Progenitor cell of endocrine pancreas (in vitro differentiated cells): Measurements from ENCODE around the gene TM4SF1. TPM values are rescaled to one million over a fixed set of nuclear protein-coding genes. Genes with fewer than 3 reads are reported as not detected.

ENCODE experiments used
- DNase-seq: peaks from one replicate; pipeline ENCODE4 v3.0.0; 2021; ENCODE audit warnings: low spot score; ENCODE audit not compliant: unreplicated experiment
- H3K27ac Mint-ChIP-seq: 2 replicates; pipeline ENCODE4 v1.8.0; 2021; ENCODE audit warnings: mild to moderate bottlenecking, moderate library complexity, mixed read lengths
- H3K27me3 Mint-ChIP-seq: 2 replicates; pipeline ENCODE4 v1.8.0; 2021; ENCODE audit warnings: mixed read lengths
- H3K36me3 Mint-ChIP-seq: 2 replicates; pipeline ENCODE4 v1.8.0; 2022; ENCODE audit warnings: mixed read lengths; ENCODE audit not compliant: insufficient read depth
- H3K4me1 Mint-ChIP-seq: 2 replicates; pipeline ENCODE4 v1.8.0; 2021; ENCODE audit warnings: low read depth, mixed read lengths
- H3K4me3 Mint-ChIP-seq: 2 replicates; pipeline ENCODE4 v1.8.0; 2021; ENCODE audit warnings: low read depth, mild to moderate bottlenecking, moderate library complexity, mixed read lengths
- H3K9me3 Mint-ChIP-seq: 2 replicates; pipeline ENCODE4 v1.8.0; 2021; ENCODE audit warnings: low read depth, mixed read lengths
- CTCF ChIP-seq: fragments of 200-600 bp; sonication (generic); IDR thresholded peaks from one replicate; pipeline ENCODE4 v1.5.0; 2021; ENCODE audit warnings: antibody characterized with exemption, mild to moderate bottlenecking; ENCODE audit not compliant: unreplicated experiment
- total RNA-seq: library from RNA; stranded (reverse); gene quantifications from 2 replicates; pipeline ENCODE4 v1.2.1, GENCODE V29; 2021

Gene TM4SF1
- total RNA-seq, 1 donor from 2014 or later = 2.1 TPM

GRCh38 chr3:149327156-149327555, 50.3 kb downstream of the TM4SF1 start:
- Mint-ChIP-seq H3K36me3 (no peaks in the 10 kb centered on the region), H3K27me3 (no peaks in the 10 kb centered on the region), H3K9me3 (no peaks in the 10 kb centered on the region), H3K4me1 (no peaks in the 10 kb centered on the region), H3K27ac (no peak overlapping the region), H3K4me3 (no peak overlapping the region)
- no peak for TF ChIP-seq CTCF
- no peak for DNase-seq

- Mint-ChIP-seq H3K4me1 (no peaks in the 10 kb centered on the region), H3K9me3 (no peaks in the 10 kb centered on the region), H3K27ac (no peak overlapping the region), H3K27me3 (no peaks in the 10 kb centered on the region), H3K4me3 (no peak overlapping the region), H3K36me3 (no peaks in the 10 kb centered on the region)
- DNase-seq = no peak
- TF ChIP-seq CTCF = no peak
Measured at GRCh38 chr3:149325581-149325980, 51.9 kb downstream of the TM4SF1 start.

- Mint-ChIP-seq H3K27ac (no peak overlapping the region), H3K27me3 (no peaks in the 10 kb centered on the region), H3K4me1 (no peaks in the 10 kb centered on the region), H3K9me3 (no peaks in the 10 kb centered on the region), H3K36me3 (no peaks in the 10 kb centered on the region), H3K4me3 (no peak overlapping the region)
- no peak for TF ChIP-seq CTCF
- no peak for DNase-seq
Measured at GRCh38 chr3:149324332-149324731, 53.1 kb downstream of the TM4SF1 start.

DNA sequence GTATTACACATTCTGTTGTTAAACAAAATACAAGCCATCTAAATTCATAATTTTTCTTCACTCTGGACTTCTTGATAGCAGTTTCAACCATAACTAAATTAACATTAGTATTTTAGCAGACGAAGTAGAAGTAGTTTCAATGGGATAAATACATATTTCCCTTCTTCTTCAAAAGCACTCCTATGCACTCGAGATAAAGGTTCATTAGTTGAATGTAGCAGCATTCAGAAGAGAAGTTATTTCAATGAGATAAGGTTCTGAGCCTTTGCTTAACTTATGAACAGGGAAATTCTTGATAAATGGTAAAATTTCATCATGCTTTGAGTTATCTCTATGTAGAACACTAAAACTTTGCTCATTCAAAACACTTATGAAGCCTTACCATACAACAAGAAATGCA, 55.8 kb downstream of the TM4SF1 start:
- H3K36me3 Mint-ChIP-seq = no peaks in the 10 kb centered on the region
- H3K27ac Mint-ChIP-seq = no peak overlapping the region
- H3K4me1 Mint-ChIP-seq = peaks cover 9% of the 10 kb centered on the region
- H3K27me3 Mint-ChIP-seq = no peaks in the 10 kb centered on the region
- H3K9me3 Mint-ChIP-seq = no peaks in the 10 kb centered on the region
- H3K4me3 Mint-ChIP-seq = no peak overlapping the region
- no peak for DNase-seq
- TF ChIP-seq CTCF = no peak

DNA sequence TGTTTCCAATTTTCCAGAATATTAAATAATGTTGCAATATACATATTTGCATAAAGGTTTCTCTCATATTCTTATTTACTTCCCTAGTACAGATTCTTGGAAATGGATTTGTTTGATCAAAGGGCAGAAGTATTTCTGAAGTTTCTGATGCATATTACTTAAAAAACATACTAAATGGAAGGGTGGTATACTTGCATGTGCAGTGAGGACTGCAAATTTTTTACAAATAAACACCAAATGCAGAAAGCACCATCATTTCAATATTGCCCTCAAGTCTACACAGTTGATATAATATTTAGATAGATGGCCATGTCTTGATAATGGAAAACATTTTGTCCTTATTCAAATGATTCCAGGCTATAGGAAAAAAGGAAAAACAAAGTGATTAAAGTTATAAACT, 56.3 kb downstream of the TM4SF1 start:
- Mint-ChIP-seq H3K4me3 (no peak overlapping the region), H3K27ac (no peak overlapping the region), H3K36me3 (no peaks in the 10 kb centered on the region), H3K27me3 (no peaks in the 10 kb centered on the region), H3K9me3 (no peaks in the 10 kb centered on the region), H3K4me1 (peaks cover 14% of the 10 kb centered on the region)
- DNase-seq = no peak
- TF ChIP-seq CTCF = no peak
